Chondrocyte (in vitro differentiated cells): ENCODE data around the gene FSCN2. TPM values are rescaled to one million over a fixed set of nuclear protein-coding genes. Genes with fewer than 3 reads are reported as not detected.

Experiments
- DNase-seq: peaks from one replicate; pipeline ENCODE4 v3.0.0; 2021; ENCODE audit warnings: mixed read lengths, low spot score
- H3K27ac Mint-ChIP-seq: one replicate; pipeline ENCODE4 v1.8.0; 2021; ENCODE audit warnings: mild to moderate bottlenecking, moderate library complexity, mixed read lengths; ENCODE audit not compliant: unreplicated experiment
- H3K27me3 Mint-ChIP-seq: 2 replicates; pipeline ENCODE4 v1.8.0; 2021; ENCODE audit warnings: low read depth, mixed read lengths
- H3K36me3 Mint-ChIP-seq: 2 replicates; pipeline ENCODE4 v1.8.0; 2021; ENCODE audit warnings: low read depth, mixed read lengths
- H3K4me1 Mint-ChIP-seq: 2 replicates; pipeline ENCODE4 v1.8.0; 2021; ENCODE audit warnings: low read depth, mild to moderate bottlenecking, mixed read lengths
- H3K4me3 Mint-ChIP-seq: one replicate; pipeline ENCODE4 v1.8.0; 2021; ENCODE audit warnings: mild to moderate bottlenecking, moderate library complexity, mixed read lengths; ENCODE audit not compliant: unreplicated experiment
- H3K9me3 Mint-ChIP-seq: 2 replicates; pipeline ENCODE4 v1.8.0; 2021; ENCODE audit warnings: low read depth, mixed read lengths
- total RNA-seq: library from RNA; stranded (reverse); gene quantifications from 3 replicates; pipeline ENCODE4 v1.2.1, GENCODE V29; 2021
- TF ChIP-seq, protein P1 (sequence below): fragments of 200-600 bp; sonication (generic); IDR thresholded peaks from 2 replicates; pipeline ENCODE4 v1.5.0; 2021; ENCODE audit warnings: antibody characterized with exemption, mild to moderate bottlenecking, moderate library complexity

FSCN2 gene
- total RNA-seq, 1 donor from 2014 or later, result 6.1 TPM

DNA sequence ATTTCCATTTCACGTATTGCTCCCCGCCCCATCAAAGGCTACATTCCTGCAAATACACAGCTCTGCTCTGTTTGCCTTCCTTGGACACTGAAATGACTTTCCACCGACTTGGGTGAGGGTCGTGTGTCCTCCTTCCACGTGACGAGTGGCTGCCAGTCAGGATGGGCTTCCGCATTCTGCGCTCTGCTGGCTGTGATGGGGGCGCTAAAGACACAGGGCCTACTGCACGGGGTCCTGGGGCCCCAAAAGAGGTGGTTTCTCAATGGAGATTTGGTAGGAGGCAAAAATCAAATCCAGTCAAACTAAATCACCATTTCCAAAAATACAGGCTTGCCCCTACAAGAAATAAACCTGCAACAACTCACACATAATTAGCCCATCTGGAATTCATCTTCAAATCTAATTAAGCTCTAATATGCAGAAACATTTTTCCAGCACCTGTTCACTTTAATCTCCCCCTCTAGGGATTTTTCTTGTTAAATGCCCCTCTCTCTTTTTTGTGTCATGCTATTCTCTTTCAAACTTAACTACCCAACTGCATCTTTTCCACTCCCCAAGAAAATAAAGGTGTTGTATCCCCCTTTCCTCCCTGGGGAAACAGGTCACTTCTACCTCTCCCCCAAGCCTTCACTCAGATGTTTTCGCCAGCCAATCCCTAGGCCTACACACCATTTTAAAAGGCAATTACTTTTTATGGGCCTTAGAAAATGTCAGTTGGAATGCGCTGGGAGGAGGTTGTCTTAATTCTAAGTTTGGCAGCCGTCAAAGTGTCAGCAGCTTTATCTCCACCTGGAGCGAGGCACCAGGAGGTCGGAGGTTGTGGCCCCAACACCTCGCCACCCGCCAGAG is 45.8 kb downstream of the FSCN2 start:
- no peak overlapping the region for H3K4me3 Mint-ChIP-seq
- H3K4me1 Mint-ChIP-seq, result peaks cover 61% of the 10 kb centered on the region
- peaks cover 40% of the 10 kb centered on the region for H3K36me3 Mint-ChIP-seq
- peak overlapping the region; percentile 69 for H3K27ac Mint-ChIP-seq
- H3K27me3 Mint-ChIP-seq, result no peaks in the 10 kb centered on the region
- no peak for DNase-seq
- TF ChIP-seq, protein P1, sequence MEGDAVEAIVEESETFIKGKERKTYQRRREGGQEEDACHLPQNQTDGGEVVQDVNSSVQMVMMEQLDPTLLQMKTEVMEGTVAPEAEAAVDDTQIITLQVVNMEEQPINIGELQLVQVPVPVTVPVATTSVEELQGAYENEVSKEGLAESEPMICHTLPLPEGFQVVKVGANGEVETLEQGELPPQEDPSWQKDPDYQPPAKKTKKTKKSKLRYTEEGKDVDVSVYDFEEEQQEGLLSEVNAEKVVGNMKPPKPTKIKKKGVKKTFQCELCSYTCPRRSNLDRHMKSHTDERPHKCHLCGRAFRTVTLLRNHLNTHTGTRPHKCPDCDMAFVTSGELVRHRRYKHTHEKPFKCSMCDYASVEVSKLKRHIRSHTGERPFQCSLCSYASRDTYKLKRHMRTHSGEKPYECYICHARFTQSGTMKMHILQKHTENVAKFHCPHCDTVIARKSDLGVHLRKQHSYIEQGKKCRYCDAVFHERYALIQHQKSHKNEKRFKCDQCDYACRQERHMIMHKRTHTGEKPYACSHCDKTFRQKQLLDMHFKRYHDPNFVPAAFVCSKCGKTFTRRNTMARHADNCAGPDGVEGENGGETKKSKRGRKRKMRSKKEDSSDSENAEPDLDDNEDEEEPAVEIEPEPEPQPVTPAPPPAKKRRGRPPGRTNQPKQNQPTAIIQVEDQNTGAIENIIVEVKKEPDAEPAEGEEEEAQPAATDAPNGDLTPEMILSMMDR, result no peak
- no peaks in the 10 kb centered on the region for H3K9me3 Mint-ChIP-seq

DNA sequence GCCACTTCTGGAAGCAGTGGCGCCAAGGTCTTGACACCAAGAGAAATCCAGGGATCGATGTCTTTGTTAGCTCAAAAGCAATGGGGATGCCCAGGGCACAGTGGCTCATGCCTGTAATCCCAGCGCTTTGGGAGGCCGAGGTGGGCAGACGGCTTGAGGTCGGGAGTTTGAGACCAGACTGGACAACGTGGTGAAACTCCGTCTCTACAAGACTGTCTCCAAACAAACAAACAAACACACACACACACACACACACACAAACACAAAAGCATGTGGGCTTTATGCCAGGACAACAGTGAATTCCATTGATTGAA is 46.4 kb downstream of the FSCN2 start:
- no peaks in the 10 kb centered on the region for H3K27me3 Mint-ChIP-seq
- H3K4me3 Mint-ChIP-seq, result no peak overlapping the region
- H3K9me3 Mint-ChIP-seq, result no peaks in the 10 kb centered on the region
- H3K36me3 Mint-ChIP-seq, result peaks cover 43% of the 10 kb centered on the region
- no peak for DNase-seq
- TF ChIP-seq, protein P1, result no peak
- H3K4me1 Mint-ChIP-seq, result peaks cover 63% of the 10 kb centered on the region
- H3K27ac Mint-ChIP-seq, result no peak overlapping the region

DNA sequence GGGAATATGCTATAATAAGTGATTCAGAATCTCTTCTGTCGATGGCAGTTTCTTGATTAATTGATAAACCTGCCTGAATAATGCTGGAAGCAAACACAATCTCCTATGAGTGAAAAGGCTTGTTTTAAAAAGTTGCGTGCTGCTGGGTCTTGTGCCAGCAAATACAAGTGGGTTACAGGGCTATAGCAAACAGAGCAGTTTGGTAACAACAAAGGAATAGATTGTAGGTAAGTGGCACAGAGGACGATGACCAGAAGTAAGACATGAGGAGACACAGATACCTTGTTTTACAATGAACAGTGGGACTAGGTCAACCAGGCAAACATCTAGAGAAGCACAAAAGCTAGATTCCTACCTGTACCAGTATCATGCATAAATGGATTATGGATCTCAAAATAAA is 47.7 kb downstream of the FSCN2 start:
- H3K4me3 Mint-ChIP-seq, result no peak overlapping the region
- DNase-seq, result no peak
- peaks cover 40% of the 10 kb centered on the region for H3K36me3 Mint-ChIP-seq
- H3K4me1 Mint-ChIP-seq, result peaks cover 75% of the 10 kb centered on the region
- no peaks in the 10 kb centered on the region for H3K27me3 Mint-ChIP-seq
- TF ChIP-seq, protein P1, result no peak
- H3K9me3 Mint-ChIP-seq, result no peaks in the 10 kb centered on the region
- peak overlapping the region; percentile 96 for H3K27ac Mint-ChIP-seq

DNA sequence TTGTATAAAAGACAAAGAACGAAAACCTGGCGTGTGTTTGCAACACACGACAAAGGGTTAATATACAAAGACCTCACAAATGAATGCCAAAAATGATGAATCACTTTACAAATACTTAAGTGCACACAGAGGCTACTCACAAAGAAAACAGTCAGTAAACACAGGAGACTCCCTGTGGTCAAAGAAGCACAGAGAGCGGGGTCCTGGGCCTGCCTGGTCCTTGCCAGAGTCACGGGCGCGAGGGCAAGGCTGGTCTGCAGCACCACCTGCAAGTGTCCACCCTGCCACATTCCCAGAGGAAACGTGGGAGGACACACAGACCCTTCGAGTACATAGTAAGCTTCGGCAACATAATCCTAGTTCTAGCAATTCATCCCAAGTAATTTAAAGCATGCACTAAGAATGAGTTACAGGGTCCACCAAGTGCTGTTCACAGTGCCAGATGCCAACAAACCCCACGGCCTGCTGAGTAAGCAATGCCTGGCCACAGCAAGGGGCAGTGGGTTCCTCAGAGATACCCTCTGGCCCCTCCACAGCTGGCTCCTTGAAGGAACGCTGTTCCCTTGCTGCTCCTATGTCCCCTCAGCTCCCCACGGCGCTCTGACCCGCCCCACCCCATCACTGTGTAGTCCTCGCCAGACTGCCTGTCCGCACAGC is 48.6 kb downstream of the FSCN2 start:
- DNase-seq, result no peak
- peak overlapping the region; percentile 37 for H3K4me3 Mint-ChIP-seq
- H3K4me1 Mint-ChIP-seq, result peaks cover 81% of the 10 kb centered on the region
- TF ChIP-seq, protein P1, result peak; percentile 33
- peaks cover 36% of the 10 kb centered on the region for H3K36me3 Mint-ChIP-seq
- peak overlapping the region; percentile 96 for H3K27ac Mint-ChIP-seq
- H3K9me3 Mint-ChIP-seq, result no peaks in the 10 kb centered on the region
- no peaks in the 10 kb centered on the region for H3K27me3 Mint-ChIP-seq

DNA sequence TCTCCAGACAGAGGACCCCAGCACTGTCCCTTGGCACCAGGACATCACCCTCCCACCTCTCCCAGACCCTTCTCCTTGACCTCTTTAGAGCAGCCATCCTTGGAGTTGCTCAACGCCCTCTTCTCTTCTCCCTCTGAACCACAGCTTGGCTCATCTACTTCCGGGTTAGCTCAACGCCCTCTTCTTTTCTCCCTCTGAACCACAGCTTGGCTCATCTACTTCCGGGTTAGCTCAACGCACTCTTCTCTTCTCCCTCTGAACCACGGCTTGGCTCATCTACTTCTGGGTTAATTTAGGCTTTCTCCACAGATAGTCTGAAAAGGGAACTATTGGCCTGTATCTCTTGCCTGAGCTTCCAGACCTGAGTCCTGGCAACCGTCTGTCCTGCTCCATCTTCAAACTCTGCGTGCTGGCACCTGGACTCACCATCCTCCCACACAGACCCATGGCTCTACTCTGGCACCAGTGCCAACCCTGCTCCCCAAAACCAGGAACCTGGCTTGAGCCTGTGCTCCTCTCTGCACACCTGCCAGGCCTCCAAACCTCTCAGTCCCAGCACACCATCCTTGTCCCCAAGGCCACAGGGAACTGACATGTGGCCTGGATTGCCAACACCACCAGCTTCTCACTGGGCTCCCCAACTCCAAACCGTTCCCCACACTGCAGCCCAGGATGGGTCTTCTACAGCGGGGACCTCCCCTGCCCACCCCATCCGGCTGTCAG is 49.3 kb downstream of the FSCN2 start:
- Mint-ChIP-seq H3K36me3 (peaks cover 34% of the 10 kb centered on the region), H3K4me3 (peak overlapping the region; percentile 37), H3K27me3 (no peaks in the 10 kb centered on the region), H3K4me1 (peaks cover 86% of the 10 kb centered on the region), H3K27ac (peak overlapping the region; percentile 96), H3K9me3 (no peaks in the 10 kb centered on the region)
- TF ChIP-seq, protein P1, result no peak
- DNase-seq, result no peak
